GM19395 (cell line): ENCODE results near the gene TCAP.

Source experiments
- ATAC-seq: cut with Tn5 transposase; IDR thresholded peaks from one replicate; pipeline ENCODE4 v1.9.1; 2021; ENCODE audit warnings: mild to moderate bottlenecking, moderate library complexity; ENCODE audit not compliant: unreplicated experiment

TCAP gene

DNA sequence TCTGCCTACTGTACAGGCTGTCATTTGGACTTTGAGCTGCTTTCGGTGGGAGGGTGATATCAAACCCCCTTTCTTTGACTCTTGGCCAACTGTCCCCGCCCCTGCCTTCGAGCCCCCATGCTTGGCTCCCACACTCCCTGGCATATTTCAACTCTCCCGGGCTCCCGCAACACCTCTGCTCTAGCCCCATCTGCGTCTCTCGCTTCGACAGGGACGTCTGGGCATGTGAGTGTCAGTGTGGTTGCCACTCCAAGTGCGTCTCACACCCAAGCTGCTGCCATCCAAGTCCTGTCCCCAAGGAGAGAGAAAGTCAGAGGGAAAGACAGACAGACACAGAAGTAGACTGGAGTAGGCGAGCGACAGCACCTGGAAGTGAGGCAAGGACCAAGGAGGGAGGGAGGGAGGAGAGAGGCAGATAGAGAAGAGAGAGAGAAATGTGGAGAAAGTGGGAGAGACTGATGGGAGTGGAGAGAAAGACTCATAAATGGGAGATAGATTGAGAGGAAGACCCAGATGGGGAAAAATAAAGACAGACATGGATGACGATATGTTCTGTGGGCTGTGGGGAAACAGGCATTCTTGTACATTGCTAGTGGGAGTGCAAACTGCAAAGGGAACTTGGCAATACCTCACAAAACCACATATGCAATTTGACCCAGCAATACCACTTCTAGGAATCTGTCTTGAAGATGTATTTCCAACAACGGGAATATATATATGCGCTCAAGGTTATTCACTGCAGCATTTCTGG is 16.4 kb upstream of the TCAP start:
- ATAC-seq: no peak

DNA sequence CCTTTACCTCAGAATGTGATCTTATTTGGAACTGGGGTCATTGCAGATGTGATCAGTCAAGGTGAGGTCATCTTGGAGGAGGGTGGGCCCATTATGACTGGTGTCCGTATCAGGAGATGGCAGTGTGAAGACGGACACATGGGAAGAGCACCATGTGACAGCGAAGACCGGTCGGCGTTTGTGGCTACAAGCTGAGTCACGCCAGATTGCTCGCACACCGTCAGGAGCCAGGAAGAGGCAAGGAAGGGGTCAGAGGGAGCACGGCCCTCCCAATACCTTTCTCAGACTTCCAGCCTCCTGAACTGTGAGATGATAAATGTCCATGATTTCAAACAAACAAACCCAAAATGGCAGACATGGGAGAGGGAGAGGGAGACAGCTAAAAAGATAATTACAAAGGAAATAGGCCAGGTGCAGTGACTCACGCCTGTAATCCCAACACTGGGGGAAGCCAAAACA is 15.0 kb upstream of the TCAP start:
- ATAC-seq: no peak

GRCh38 chr17:39651923-39652586 is 13.1 kb upstream of the TCAP start:
- ATAC-seq: no peak

- ATAC-seq: no peak
Measured at GRCh38 chr17:39652587-39653315, 12.4 kb upstream of the TCAP start.

- ATAC-seq: no peak
Measured at GRCh38 chr17:39653316-39653661, 11.9 kb upstream of the TCAP start.

DNA sequence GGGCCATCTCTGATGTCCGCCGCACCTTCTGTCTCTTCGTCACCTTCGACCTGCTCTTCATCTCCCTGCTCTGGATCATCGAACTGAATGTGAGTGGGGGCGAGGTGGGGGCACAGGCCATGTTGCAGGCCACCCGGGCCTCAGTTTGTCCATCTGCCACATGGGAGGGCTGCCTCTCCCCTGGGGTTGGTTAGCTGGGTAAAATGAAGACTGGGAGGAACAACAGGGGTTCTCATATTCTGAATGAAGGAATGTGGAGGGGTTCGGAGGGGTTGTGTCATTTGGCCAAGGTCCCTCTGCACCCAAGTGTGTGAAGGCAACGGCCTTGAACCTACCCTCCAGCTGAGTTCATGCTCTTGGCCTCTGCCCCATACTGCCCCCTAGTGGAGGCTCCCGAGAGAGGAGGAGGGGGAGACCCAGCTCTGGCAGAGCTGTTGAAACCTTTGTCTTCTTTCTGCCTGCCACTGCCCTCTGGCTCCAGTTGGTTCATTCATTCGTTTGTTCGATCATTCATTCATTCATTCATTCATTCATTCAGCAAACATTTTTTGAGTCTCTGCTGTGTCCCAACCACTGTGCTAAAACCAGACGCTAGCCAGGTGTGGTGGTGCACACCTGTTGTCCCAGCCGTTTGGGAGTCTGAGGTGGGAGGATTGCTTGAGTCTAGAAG is 11.4 kb upstream of the TCAP start:
- ATAC-seq: no peak

DNA sequence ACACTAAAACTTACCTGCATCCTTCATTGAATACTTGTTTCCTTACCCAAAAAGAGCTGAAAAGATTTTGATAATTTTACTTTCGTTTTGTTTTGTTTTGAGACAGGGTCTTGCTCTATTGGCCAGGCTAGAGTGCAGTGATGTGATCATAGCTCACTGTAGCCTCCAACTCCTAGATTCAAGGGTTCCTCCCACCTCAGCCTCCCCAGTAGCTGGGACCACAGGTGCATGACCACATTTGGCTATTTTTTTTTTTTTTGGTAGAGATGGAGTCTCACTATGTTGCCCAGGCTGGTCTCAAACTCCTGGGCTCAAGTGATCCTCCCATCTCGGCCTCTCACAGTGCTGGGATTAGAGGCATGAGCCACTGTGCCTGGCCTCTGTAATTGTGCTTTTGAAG is 10.0 kb upstream of the TCAP start:
- no peak for ATAC-seq

DNA sequence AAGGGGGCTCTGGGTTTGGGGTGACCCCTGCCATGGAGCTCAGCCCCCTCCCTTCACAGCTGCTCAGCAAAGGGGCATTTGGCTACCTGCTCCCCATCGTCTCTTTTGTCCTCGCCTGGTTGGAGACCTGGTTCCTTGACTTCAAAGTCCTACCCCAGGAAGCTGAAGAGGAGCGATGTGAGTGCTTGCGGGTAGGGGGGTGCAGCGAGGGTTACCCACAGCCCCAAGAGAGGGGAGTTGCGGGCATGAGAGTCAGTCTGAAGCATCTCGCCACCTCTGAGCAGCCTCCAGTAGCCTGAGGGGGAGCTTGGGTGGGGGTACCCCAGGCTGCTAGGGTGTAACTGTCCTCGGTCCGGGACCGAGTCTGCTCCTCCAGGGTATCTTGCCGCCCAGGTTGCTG is 6.8 kb upstream of the TCAP start:
- no peak for ATAC-seq

GRCh38 chr17:39658760-39659159 is 6.4 kb upstream of the TCAP start:
- no peak for ATAC-seq

GRCh38 chr17:39659279-39660010 is 5.7 kb upstream of the TCAP start:
- ATAC-seq: no peak

DNA sequence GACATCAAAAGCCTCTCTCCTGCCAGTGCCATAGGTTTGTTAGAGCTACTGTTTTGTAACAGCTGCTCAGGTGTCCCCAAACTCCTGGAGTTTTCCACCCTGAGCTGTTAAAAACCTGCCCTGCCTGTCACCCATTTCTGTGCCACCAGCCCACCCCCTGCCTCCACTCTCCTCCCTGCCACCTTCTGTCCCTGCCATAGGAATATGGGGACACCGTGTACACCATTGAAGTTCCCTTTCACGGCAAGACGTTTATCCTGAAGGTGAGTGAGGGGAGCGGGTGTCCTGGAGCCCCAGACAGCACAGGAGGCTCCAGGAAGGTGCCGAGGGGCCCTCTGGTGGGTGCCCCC is 5.2 kb upstream of the TCAP start:
- no peak for ATAC-seq

DNA sequence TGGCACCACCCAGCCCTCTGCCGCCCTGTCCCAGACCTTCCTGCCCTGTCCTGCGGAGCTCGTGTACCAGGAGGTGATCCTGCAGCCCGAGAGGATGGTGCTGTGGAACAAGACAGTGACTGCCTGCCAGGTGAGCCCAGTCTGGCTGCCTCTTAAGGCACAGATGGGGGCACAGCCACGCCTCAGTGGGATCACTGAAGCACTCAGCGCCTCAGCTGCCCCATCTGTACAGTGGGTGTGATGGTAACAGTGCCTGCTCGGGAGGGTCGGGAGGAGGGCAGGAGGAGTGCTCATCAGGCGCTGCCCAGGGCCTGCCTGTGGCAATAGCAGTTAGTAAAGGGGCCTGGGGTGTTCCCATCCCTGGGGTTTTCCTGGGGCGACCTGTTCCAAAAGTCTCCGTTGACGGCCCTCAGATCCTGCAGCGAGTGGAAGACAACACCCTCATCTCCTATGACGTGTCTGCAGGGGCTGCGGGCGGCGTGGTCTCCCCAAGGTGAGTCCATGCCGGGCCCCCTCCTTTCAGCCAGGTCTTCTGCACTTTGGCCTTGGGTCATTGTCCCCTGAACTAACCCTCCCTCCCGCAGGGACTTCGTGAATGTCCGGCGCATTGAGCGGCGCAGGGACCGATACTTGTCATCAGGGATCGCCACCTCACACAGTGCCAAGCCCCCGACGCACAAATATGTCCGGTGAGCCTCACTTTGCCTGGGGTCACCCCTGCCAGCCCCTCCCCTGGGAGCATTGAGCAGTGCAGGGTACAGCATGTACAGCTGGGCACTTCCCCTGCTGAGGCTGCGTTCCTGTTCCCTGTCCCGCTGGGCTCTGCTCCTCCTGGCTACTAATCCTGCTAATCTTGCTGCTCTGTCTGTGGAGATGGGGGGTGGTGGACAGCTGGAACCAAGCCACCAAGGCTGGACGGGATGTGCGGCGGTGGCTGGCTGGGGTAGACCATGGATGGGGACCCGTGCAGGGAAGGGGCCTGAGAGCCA is 4.5 kb upstream of the TCAP start:
- no peak for ATAC-seq

DNA sequence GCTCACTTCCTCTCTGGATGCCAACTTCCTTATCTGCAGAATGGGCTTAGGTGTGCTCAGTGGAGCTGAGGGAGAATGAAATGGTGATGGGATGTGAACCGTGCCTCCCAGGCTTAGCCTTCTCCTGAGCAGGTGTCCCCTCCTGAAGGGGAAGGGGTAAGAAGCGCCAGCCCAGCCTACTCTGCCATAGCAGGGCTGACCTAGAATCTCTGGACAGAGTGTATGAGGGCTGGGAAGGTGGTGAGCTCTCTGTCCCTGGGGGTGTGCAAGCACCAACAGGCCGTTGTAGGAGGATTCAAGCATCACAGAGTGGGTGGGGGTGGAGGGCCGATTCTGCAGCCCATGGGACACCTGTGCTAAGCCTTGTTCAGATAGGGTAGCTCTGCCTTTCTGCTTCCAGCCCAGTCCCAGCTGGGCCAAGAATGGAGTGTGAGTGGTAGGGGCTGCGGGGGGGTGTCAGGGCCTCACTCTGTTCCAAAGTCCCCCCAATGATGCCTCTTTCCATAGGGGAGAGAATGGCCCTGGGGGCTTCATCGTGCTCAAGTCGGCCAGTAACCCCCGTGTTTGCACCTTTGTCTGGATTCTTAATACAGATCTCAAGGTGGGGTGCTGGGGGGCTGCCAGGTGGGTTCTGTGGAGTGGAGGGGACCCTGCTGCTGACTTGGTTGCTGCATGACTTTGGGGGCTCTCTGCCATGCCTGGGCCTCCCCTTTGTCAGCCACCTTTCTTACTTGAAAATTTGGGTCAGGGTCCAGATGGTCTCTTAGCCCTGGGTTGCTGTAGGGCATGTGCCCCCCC is 3.2 kb upstream of the TCAP start:
- ATAC-seq: no peak

DNA sequence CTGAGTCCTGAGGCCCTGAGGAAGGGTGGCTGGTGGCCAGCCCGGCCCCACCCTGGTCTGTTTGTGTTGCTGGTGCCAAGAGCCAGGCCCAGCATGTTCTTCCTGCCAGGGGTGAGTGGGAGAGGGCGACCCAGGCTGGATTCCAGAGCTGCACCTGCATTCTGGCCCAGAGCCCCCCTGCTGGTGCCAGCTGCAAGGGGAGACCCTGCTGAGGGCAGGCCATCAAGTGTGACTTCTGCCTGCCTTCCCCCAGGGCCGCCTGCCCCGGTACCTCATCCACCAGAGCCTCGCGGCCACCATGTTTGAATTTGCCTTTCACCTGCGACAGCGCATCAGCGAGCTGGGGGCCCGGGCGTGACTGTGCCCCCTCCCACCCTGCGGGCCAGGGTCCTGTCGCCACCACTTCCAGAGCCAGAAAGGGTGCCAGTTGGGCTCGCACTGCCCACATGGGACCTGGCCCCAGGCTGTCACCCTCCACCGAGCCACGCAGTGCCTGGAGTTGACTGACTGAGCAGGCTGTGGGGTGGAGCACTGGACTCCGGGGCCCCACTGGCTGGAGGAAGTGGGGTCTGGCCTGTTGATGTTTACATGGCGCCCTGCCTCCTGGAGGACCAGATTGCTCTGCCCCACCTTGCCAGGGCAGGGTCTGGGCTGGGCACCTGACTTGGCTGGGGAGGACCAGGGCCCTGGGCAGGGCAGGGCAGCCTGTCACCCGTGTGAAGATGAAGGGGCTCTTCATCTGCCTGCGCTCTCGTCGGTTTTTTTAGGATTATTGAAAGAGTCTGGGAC is 2.4 kb upstream of the TCAP start:
- no peak for ATAC-seq

DNA sequence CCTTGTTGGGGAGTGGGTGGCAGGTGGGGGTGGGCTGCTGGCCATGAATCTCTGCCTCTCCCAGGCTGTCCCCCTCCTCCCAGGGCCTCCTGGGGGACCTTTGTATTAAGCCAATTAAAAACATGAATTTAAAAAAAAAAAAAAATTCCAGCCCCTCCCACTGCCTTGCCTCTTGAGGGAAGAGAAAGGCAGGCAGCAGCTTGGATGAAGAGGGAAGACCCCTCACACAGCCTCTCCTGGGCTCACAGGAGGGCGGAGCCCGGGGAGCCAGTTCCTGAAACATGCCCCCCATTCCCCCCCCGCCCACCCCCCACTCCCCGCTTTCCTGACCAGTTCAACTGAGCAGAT is 1.8 kb upstream of the TCAP start:
- ATAC-seq: no peak

DNA sequence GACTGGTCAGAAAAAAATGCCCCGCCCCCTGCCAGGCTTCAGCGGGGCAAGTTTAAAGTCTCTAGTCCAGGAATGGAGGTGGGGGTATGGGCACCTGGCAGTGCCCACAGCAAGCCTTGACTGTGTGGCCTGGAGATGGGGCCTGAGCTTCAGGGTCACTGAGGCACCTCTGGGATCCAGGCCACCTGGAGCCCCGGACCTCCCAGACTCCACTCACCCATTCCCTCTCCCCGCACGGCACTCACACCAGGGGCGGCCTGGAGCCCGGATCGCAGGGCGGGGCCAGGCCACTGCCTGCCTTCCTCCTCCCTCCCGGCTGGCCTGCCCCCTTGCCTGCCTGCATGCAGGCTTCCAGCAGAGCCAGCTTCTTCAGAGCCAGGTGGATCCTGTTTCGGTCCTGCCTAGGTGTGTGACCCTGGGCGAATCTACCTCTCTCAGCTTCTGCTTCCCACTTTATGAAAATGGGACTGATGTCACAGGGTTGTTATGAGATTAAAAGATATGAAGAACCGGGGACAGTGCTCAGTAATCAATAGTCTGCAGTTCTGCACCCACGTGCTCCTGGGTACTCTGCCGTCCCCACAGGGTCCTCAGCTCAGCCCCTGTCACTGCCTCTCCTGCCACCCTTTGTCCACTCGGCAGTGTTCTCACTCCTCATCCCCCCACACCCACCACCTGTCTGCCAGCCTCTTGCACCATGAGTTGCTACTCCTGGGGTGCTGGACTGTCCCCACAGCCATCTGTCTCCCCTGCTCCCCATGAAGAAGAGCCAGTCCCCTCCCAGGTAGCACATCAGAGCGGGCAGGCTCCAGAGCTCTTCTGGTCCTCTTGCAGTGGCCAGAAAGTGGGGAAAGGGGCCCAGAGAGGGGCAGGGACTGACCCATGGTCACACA is 1.2 kb upstream of the TCAP start:
- ATAC-seq: no peak

DNA sequence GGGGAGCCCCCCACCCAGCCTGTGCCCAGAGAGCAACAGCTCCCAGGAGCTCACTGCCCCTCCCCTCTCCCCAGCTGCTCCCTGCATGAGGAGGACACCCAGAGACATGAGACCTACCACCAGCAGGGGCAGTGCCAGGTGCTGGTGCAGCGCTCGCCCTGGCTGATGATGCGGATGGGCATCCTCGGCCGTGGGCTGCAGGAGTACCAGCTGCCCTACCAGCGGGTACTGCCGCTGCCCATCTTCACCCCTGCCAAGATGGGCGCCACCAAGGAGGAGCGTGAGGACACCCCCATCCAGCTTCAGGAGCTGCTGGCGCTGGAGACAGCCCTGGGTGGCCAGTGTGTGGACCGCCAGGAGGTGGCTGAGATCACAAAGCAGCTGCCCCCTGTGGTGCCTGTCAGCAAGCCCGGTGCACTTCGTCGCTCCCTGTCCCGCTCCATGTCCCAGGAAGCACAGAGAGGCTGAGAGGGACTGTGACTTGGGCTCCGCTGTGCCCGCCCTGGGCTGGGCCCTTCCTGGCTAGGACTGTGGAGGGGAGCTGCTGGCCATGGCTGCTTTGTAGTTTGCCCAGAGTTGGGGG is 584 bp downstream of the TCAP start:
- no peak for ATAC-seq
